Measurements from ENCODE around the gene CNTNAP2. TPM values are rescaled to one million over a fixed set of nuclear protein-coding genes. Genes with fewer than 3 reads are reported as not detected.

Gene CNTNAP2
- total and polyA plus RNA-seq, 7 donors: 0.60 to 2.4 (median 1.7) TPM

DNA sequence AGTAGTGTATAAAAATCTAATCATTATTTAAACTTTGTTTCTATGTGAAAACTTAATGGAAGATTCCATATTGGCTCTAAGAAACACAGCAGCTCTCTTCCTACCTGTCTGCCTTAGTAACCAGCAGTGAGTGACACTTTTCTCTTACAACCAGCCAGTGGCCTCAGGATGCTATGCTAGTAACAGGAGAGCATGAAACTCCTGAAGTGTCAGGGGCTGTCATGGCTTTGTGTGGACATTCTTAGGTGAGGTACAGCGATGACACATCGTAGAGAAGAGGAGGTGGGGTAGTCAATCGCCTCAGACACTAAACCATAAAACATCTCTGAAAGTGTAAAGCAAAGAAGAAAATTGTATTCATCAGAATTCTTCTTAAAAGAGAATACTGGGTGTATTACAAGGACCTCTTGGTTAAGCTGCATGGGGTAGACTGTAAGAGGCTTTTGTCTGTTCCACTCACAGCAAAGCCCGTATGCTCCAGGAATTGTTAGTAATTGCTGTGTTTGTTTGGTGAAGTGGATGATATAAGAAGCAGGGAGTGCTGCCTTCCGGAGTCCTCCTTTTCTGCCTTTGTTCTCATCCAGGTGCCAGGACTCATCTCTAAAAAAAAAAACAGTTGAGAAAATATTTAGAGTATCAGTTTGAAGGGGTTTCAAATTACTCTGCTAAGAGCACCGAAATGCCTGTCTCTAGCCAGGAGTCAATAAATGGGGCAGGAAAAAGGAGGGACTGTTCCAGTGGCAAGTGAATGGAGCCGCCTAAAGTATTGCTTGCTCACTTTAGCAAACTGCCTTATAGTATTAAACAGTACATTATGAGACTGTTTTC is 518.8 kb downstream of the CNTNAP2 start:
- DNase-seq: no peak
- intact Hi-C loops (cut with DNase I): no loop called here
- H3K4me1 ChIP-seq: no peaks in the 10 kb centered on the region
- H3K27me3 ChIP-seq: no peaks in the 10 kb centered on the region
- H3K27ac ChIP-seq: no peak overlapping the region
- TF ChIP-seq POLR2A (IDR thresholded peaks at IDR 0.05) (no peak), POLR2AphosphoS5 (IDR thresholded peaks at IDR 0.05) (no peak), EP300 (IDR thresholded peaks at IDR 0.05) (no peak)
- TF ChIP-seq, protein P1, sequence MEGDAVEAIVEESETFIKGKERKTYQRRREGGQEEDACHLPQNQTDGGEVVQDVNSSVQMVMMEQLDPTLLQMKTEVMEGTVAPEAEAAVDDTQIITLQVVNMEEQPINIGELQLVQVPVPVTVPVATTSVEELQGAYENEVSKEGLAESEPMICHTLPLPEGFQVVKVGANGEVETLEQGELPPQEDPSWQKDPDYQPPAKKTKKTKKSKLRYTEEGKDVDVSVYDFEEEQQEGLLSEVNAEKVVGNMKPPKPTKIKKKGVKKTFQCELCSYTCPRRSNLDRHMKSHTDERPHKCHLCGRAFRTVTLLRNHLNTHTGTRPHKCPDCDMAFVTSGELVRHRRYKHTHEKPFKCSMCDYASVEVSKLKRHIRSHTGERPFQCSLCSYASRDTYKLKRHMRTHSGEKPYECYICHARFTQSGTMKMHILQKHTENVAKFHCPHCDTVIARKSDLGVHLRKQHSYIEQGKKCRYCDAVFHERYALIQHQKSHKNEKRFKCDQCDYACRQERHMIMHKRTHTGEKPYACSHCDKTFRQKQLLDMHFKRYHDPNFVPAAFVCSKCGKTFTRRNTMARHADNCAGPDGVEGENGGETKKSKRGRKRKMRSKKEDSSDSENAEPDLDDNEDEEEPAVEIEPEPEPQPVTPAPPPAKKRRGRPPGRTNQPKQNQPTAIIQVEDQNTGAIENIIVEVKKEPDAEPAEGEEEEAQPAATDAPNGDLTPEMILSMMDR (IDR thresholded peaks at IDR 0.05): no peak
- no peak overlapping the region for H3K4me3 ChIP-seq
- H3K36me3 ChIP-seq: no peaks in the 10 kb centered on the region
- H3K9me3 ChIP-seq: no peaks in the 10 kb centered on the region
- 28 to 54% methylated on average over 7 of the region's 7 CpGs for WGBS, 2 donors

DNA sequence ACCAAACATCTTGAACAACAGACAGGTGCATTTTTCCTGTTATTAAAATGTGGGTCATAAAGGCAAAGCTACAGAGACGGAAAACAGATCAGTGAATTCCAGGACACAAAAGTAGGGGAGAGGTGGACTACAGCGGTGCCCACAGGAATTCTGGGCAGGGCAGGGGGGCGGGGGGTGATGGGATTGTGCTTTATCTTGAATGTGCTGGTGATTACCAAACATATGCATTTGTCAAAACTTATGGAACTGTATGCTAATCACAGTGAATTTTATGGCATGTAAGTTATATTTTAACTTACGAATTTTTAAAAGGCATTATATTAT is 519.4 kb downstream of the CNTNAP2 start:
- WGBS, 2 donors: 30 to 56% methylated on average over 4 of the region's 4 CpGs
- no peak for TF ChIP-seq POLR2A (IDR thresholded peaks at IDR 0.05)
- TF ChIP-seq POLR2AphosphoS5 (IDR thresholded peaks at IDR 0.05): no peak
- TF ChIP-seq EP300 (IDR thresholded peaks at IDR 0.05): no peak
- TF ChIP-seq, protein P1 (IDR thresholded peaks at IDR 0.05): no peak
- no peak overlapping the region for H3K27ac ChIP-seq
- no peak for DNase-seq
- H3K36me3 ChIP-seq: no peaks in the 10 kb centered on the region
- H3K9me3 ChIP-seq: no peaks in the 10 kb centered on the region
- no peaks in the 10 kb centered on the region for H3K4me1 ChIP-seq
- intact Hi-C loops (cut with DNase I): no loop called here
- no peak overlapping the region for H3K4me3 ChIP-seq
- H3K27me3 ChIP-seq: no peaks in the 10 kb centered on the region

DNA sequence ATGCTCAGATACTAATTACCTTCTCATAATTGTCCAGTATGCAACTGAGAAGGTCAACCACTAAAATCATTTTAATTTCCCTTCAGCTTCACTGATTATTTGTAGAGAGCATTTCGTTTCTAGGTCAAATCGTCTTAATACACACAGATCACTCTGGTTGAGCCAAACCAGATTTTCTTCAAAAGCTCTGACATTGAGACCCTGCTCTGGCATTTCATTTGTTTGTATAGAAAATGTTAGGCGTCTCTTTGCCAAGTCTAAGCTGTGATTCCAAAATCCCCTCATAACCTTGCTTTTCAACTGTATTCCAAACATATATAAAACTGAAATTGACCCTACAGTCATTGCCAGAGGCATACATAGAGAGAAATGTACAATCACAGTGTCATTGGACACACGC is 520.0 kb downstream of the CNTNAP2 start:
- no peaks in the 10 kb centered on the region for H3K27me3 ChIP-seq
- H3K4me1 ChIP-seq: no peaks in the 10 kb centered on the region
- no peaks in the 10 kb centered on the region for H3K9me3 ChIP-seq
- 49 to 58% methylated on average over 4 of the region's 4 CpGs for whole genome bisulfite sequencing, 2 donors
- no peak overlapping the region for H3K4me3 ChIP-seq
- intact Hi-C loops (cut with DNase I): no loop called here
- DNase-seq: no peak
- H3K27ac ChIP-seq: no peak overlapping the region
- TF ChIP-seq, protein P1 (IDR thresholded peaks at IDR 0.05): no peak
- TF ChIP-seq POLR2A (IDR thresholded peaks at IDR 0.05) (no peak), EP300 (IDR thresholded peaks at IDR 0.05) (no peak), POLR2AphosphoS5 (IDR thresholded peaks at IDR 0.05) (no peak)
- no peaks in the 10 kb centered on the region for H3K36me3 ChIP-seq

DNA sequence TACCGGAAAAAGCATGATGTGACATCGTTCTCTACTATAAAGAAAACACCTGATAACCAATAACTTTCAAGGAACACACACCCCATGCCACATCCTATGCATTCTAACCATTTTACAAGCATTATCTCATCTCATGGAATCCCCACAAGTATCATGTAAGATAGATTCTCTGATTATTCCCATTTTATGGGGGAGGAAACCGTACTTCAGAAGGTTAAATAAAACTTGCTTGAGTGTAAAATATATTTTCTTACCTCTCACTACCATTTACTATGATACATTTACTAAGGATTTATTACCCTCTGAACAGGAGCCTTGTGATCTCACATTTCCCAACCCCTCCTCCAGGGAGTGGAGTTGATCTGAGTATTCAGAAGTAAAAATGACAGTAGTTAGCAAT is 522.7 kb downstream of the CNTNAP2 start:
- DNase-seq: no peak
- 77 to 82% methylated on average over 3 of the region's 3 CpGs for WGBS, 2 donors
- H3K4me3 ChIP-seq: no peak overlapping the region
- no peaks in the 10 kb centered on the region for H3K9me3 ChIP-seq
- no peak overlapping the region for H3K27ac ChIP-seq
- TF ChIP-seq EP300 (IDR thresholded peaks at IDR 0.05) (no peak), POLR2AphosphoS5 (IDR thresholded peaks at IDR 0.05) (no peak), POLR2A (IDR thresholded peaks at IDR 0.05) (no peak)
- TF ChIP-seq, protein P1 (IDR thresholded peaks at IDR 0.05): no peak
- no peaks in the 10 kb centered on the region for H3K36me3 ChIP-seq
- intact Hi-C loops (cut with DNase I): no loop called here
- H3K27me3 ChIP-seq: no peaks in the 10 kb centered on the region
- H3K4me1 ChIP-seq: no peaks in the 10 kb centered on the region

DNA sequence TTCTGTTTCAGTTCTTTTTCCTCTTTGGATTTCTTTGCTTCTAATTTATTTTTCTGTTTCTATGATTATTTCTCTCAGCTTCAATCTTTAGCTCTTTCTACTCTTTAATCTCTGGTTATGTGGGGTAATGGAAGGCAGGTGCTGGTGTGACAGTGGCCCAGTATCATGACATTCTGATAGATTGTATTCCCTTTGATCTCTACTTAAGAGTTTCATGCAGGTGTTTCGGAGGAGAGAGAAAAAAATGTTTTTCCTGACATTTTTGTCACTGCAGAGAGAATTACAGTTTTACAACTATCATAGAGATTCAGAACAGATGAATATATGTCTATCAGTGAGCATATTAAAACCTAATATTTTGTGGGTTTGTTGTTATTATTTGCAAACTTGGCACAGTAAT is 524.9 kb downstream of the CNTNAP2 start:
- intact Hi-C loops (cut with DNase I): no loop called here
- H3K36me3 ChIP-seq: no peaks in the 10 kb centered on the region
- TF ChIP-seq EP300 (IDR thresholded peaks at IDR 0.05): no peak
- no peak for TF ChIP-seq POLR2AphosphoS5 (IDR thresholded peaks at IDR 0.05)
- no peak for TF ChIP-seq POLR2A (IDR thresholded peaks at IDR 0.05)
- TF ChIP-seq, protein P1 (IDR thresholded peaks at IDR 0.05): no peak
- DNase-seq: no peak
- H3K4me3 ChIP-seq: no peak overlapping the region
- 65 to 74% methylated on average over 1 of the region's 1 CpG for WGBS, 2 donors
- H3K4me1 ChIP-seq: no peaks in the 10 kb centered on the region
- H3K9me3 ChIP-seq: no peaks in the 10 kb centered on the region
- no peaks in the 10 kb centered on the region for H3K27me3 ChIP-seq
- no peak overlapping the region for H3K27ac ChIP-seq
